Testis (tissue), 2 donors: Measurements from ENCODE around the gene HSPH1.

Experiments
- CTCF ChIP-seq, 3 experiments: fragments of 450-650 bp in 2 of 3; fragments of 200-600 bp in 1 of 3; sonication (generic) in 1 of 3; IDR thresholded peaks; one replicate each; pipeline ENCODE4 v1.5.1; 2016 to 2019; ENCODE audit warnings: antibody characterized with exemption in 3 of 3, mild to moderate bottlenecking in 2 of 3, moderate library complexity in 1 of 3
- POLR2A ChIP-seq: fragments of 450-650 bp; IDR thresholded peaks from one replicate; pipeline ENCODE4 v1.6.1; 2017; ENCODE audit warnings: antibody characterized with exemption, mild to moderate bottlenecking, moderate library complexity

- TF ChIP-seq POLR2A (no peak), CTCF (IDR thresholded peaks at IDR 0.05) (no peak)
Measured at GRCh38 chr13:31096654-31097302, 64.9 kb downstream of the HSPH1 start.
